GM18508 (cell line): ENCODE data around the gene COQ2.
"Not testable (repeated sequence)": the region's sequence is repeated elsewhere in the genome, so short reads cannot be mapped to it uniquely, and the experiment has no call there.

Experiments
- ATAC-seq: cut with Tn5 transposase; IDR thresholded peaks from one replicate; pipeline ENCODE4 v1.9.1; 2021; ENCODE audit warnings: moderate number of reproducible peaks; ENCODE audit not compliant: insufficient read depth, unreplicated experiment

The COQ2 gene

GRCh38 chr4:83284193-83285054 lies at the start of gene COQ2:
COQ2 (minus strand) TSS chr4:83284798; CDS start chr4:83284764, 34 bp downstream.
- peak; percentile 59 for ATAC-seq

- no peak for ATAC-seq
These were observed 47.4 kb upstream of the COQ2 start for GRCh38 chr4:83331956-83332355.

GRCh38 chr4:83329521-83330110 lies 45.0 kb upstream of the COQ2 start:
- ATAC-seq = no peak

- no peak for ATAC-seq
These were observed 44.1 kb upstream of the COQ2 start for GRCh38 chr4:83328521-83329187.

GRCh38 chr4:83326546-83326945 lies 41.9 kb upstream of the COQ2 start:
- ATAC-seq = no peak

GRCh38 chr4:83325306-83325705 lies 40.7 kb upstream of the COQ2 start:
- not testable (repeated sequence) for ATAC-seq

- no peak for ATAC-seq
These were observed 38.5 kb upstream of the COQ2 start for GRCh38 chr4:83323136-83323535.

GRCh38 chr4:83320548-83320947 lies 36.0 kb upstream of the COQ2 start:
- no peak for ATAC-seq

GRCh38 chr4:83318666-83319065 lies 34.1 kb upstream of the COQ2 start:
- no peak for ATAC-seq

- ATAC-seq = no peak
These were observed 33.1 kb upstream of the COQ2 start for GRCh38 chr4:83317671-83318070.

- no peak for ATAC-seq
These were observed 32.0 kb upstream of the COQ2 start for GRCh38 chr4:83316459-83317165.

GRCh38 chr4:83315341-83315870 lies 30.8 kb upstream of the COQ2 start:
- no peak for ATAC-seq

GRCh38 chr4:83308672-83309071 lies 24.1 kb upstream of the COQ2 start:
- ATAC-seq = no peak

GRCh38 chr4:83307920-83308319 lies 23.3 kb upstream of the COQ2 start:
- ATAC-seq = no peak

- no peak for ATAC-seq
These were observed 20.6 kb upstream of the COQ2 start for GRCh38 chr4:83305187-83305586.

GRCh38 chr4:83297548-83298260 lies 13.1 kb upstream of the COQ2 start:
- no peak for ATAC-seq

- ATAC-seq = no peak
These were observed 8.9 kb upstream of the COQ2 start for GRCh38 chr4:83293305-83294046.

- not testable (repeated sequence) for ATAC-seq
These were observed 5.6 kb upstream of the COQ2 start for GRCh38 chr4:83290059-83290774.
